GM21423 (cell line): ENCODE data around the gene CTCF.
A peak's percentile ranks its signal among the peaks of the same experiment; 100 is the strongest.

Experiments
- ATAC-seq: cut with Tn5 transposase; IDR thresholded peaks from one replicate; pipeline ENCODE4 v1.9.1; 2021; ENCODE audit warnings: mild to moderate bottlenecking, moderate library complexity; ENCODE audit not compliant: unreplicated experiment

Gene CTCF

DNA sequence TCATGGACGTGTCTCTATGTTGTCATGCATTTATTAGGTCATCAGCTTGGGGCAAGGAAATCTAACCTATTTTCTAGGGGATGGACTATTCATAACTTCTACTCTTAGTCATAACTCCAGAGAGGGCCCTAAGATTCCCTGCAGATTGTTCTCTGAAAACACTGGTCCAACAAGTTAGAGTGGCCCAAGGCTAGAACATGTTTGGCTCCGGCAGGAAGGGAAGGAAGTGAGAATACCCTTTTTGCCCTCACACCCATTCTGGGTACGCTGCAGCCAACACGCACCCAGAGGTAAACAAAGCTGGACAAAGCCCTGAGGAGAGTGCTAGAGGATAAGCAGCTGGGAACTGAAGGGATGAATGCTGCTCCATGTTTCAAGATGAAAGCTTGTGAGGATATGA is 114.2 kb downstream of the CTCF start:
- ATAC-seq, result no peak

DNA sequence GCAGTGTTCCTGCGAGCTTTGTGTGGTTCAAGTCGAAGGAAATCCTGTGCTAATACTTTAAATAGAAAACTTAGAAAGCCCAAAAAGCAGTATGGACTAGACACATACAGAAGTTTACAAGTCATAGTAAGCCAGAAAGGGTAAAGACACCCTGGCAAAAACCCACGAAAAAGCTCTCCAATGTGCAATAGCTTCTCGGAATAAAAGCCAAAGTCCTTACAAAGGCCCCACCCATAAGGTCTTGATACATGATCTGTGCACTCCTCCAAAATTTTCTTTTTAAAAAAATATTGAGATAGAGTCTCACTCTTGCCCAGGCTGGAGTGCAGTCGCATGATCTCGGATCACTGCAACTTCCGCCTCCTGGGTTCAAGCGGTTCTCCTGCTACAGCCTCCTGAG is 114.6 kb downstream of the CTCF start:
- no peak for ATAC-seq

DNA sequence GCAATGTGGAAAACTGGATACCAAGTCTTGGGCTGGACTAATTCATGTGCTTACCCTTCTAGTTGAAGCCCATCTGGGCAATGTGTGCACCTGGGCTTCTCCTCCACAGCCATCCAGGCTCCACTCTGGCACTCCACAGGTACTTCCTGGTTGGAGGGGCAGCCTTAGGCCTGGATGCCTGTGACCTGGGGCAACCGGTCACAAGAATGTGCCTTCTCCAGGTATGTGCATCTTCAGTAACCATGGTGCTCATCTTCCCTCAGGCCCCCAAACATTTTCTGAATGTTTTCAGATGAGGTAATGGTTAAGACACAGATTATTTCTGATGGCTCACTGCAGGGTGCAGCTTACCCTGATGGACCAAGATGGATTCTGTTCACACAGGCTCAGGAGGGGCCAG is 115.4 kb downstream of the CTCF start:
- no peak for ATAC-seq

DNA sequence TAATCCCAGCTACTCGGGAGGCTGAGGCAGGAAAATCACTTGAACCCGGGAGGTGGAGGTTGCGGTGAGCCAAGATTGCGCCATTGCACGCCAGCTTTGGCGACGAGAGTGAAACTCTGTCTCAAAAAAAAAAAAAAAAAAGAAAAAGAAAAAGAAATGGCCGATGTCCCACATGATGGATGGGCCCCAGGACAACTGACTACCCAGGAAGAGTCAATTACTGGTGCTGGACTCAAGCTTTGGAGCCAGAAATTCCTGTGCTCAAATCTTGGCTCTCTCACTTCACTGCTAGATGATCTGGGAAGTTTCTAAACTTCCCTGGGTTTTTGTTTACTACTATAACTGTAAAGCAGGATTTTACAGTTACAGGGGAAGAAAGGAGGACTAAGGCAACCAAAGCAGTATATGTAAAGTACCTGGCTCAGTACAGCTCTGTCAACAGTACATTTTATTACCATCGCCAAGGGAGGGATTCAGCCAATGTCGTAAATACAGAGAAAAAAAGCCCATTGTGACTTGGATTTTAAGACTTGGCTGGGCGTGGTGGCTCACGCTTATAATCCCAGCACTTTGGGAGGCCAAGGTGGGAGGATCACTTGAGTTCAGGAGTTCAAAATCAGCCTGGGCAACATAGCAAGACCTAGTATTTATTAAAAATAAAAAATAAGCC is 116.2 kb downstream of the CTCF start:
- no peak for ATAC-seq

DNA sequence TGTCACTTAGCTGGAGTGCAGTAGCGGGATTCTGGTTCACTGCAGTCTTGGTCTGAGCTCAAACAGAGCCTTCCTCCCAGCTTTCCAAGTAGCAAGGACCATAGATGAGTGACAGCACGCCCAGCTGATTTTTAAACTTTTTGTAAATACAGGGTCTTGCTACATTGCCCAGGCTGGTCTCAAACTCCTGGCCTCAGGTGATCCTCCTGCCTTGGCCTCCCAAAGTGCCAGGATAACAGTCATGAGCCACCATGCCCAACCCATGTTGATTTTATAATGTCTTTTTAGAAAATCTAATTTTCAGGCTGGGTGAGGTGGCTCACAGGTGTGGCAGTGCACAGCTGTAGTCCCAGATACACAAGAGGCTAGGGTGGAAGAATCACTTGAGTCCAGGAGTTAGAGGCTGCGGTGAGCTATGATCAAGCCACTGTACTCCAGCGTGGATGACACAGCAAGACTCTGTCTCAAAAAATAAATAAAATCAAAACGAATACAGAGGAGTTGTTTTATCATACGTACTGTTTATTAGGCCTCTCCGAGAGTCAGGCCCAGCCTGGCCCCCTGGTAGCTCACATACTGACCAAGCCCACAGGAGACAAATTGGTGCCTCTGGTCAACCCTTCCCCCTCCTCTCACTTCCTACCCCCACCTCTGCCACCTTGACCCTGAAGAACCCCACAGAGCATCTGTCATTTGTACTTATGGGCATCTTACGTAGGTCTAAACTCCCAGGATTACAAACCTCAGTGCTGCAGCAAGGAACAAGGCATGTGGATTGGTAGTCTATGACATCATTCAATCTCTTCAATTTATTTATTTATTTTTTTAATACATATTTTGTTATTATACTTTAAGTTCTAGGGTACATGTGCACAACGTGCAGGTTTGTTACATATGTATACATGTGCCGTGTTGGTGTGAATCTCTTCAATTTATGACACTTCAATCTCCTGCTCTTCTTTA is 117.9 kb downstream of the CTCF start:
- ATAC-seq, result no peak

DNA sequence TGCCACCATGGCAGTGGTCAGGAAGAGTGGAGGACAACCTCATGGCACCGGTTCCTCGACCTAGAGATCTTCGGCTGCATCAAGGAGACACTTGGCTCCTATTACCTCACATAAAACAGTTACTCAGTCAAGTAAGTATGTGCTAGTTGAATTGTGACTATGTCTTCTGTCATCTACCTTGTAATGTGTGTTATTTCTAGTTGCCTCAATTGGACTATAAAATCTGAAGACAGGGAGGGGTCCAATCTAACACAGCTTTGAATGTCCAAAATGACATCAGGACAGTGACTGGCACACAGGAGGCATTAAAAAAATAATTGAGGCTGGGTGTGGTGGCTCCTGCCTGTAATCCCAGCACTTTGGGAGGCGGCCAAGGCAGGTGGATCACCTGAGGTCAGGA is 121.4 kb downstream of the CTCF start:
- ATAC-seq, result no peak

DNA sequence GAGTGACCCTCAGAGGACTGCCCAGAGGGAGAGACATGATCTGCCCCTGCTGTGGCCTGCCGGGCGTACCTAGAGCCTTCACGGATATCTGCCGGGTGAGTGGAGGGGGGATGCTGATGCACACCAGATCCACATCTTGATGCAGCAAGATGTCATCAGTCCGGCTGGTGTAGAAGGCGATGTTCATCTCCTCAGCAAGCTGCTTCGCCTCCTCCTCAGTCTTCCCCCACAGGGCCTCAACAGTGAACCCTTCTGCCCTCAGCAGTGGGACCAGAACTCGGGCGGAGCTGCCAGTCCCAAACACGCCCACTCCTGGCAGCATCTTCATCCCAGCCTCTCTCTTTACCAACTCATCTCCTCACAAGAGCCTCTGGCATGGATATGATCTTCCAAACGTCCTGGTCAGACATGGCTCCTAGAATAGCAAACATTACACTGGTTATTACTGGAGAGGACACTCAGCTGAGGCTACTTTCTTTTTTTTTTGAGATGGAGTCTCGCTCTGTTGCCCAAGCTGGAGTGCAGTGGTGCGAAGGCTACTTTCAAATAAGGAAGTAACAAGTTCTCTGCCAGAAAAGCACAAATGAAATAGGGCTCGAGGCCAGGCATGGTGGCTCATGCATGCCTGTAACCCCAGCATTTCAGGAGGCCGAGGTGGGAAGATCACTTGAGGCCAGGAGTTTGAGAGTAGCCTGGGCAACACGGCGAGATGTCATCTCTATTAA is 123.2 kb downstream of the CTCF start:
- peak; percentile 37 for ATAC-seq
